CD14-positive monocyte (primary cell): ENCODE data around the gene SEC61B. TPM values are rescaled to one million over a fixed set of nuclear protein-coding genes. Genes with fewer than 3 reads are reported as not detected.

Experiments used
- DNase-seq, 3 donors: peaks; one replicate each; pipeline ENCODE4 v3.0.0-alpha.2; 2011 to 2022
- H2AFZ ChIP-seq: 2 replicates; pipeline ENCODE4 v1.6.0; 2012; ENCODE audit warnings: mild to moderate bottlenecking, low read depth, low read length, inconsistent platforms; ENCODE audit not compliant: insufficient read depth, poor library complexity, severe bottlenecking
- H3K27ac ChIP-seq, 2 donors: 1 replicate in 1 of 2; 2 replicates in 1 of 2; pipeline ENCODE4 v1.5.1; 2012 to 2013; ENCODE audit warnings: low read length in 2 of 2, control low read depth in 1 of 2, inconsistent platforms in 1 of 2, low read depth in 1 of 2, mild to moderate bottlenecking in 1 of 2
- H3K27me3 ChIP-seq, 2 donors: one replicate each; pipeline versions ENCODE4 v1.6.0 to v1.6.1; 2011 to 2013; ENCODE audit warnings: low read length in 2 of 2; ENCODE audit not compliant: control insufficient read depth in 2 of 2, insufficient read depth in 2 of 2
- H3K36me3 ChIP-seq, 2 donors: replicated peaks in 1 of 2; 1 replicate in 1 of 2; 2 replicates in 1 of 2; pipeline versions ENCODE4 v1.5.1 to v1.6.1; 2012 to 2013; ENCODE audit warnings: low read length in 2 of 2, control low read depth in 1 of 2, inconsistent platforms in 1 of 2, mild to moderate bottlenecking in 1 of 2; ENCODE audit not compliant: insufficient read depth in 2 of 2, control insufficient read depth in 1 of 2
- H3K4me1 ChIP-seq, 2 donors: 1 replicate in 1 of 2; 2 replicates in 1 of 2; pipeline versions ENCODE4 v1.5.1 to v1.6.1; 2012 to 2013; ENCODE audit warnings: low read length in 2 of 2, control low read depth in 1 of 2, inconsistent platforms in 1 of 2, mild to moderate bottlenecking in 1 of 2, moderate library complexity in 1 of 2; ENCODE audit not compliant: insufficient read depth in 2 of 2, control insufficient read depth in 1 of 2
- H3K4me2 ChIP-seq: replicated peaks from 2 replicates; pipeline ENCODE3; 2012; ENCODE audit warnings: low read length, moderate library complexity, mild to moderate bottlenecking; ENCODE audit not compliant: poor library complexity, severe bottlenecking; ENCODE audit errors: extremely low read depth
- H3K4me3 ChIP-seq, 3 experiments: fragments of 200-600 bp in 1 of 3; sonication (generic) in 1 of 3; replicated peaks in 1 of 3; 1 replicate in 2 of 3; 2 replicates in 1 of 3; pipeline ENCODE4 v1.5.1; 2011 to 2013; ENCODE audit warnings: low read length in 3 of 3, mild to moderate bottlenecking in 3 of 3, control low read depth in 2 of 3, low read depth in 2 of 3, inconsistent platforms in 1 of 3, moderate library complexity in 1 of 3
- H3K79me2 ChIP-seq: 2 replicates; pipeline ENCODE4 v1.6.0; 2012; ENCODE audit warnings: mild to moderate bottlenecking, control low read depth, inconsistent platforms, low read length, moderate library complexity; ENCODE audit not compliant: insufficient read depth
- H3K9ac ChIP-seq: 2 replicates; pipeline ENCODE4 v1.6.0; 2017; ENCODE audit warnings: low read length, mild to moderate bottlenecking; ENCODE audit not compliant: insufficient read depth, poor library complexity, severe bottlenecking
- H3K9me3 ChIP-seq, 2 donors: replicated peaks in 1 of 2; 1 replicate in 1 of 2; 2 replicates in 1 of 2; pipeline versions ENCODE4 v1.5.1 to v1.6.1; 2012 to 2013; ENCODE audit warnings: low read length in 2 of 2, control low read depth in 1 of 2; ENCODE audit not compliant: control insufficient read depth in 1 of 2, insufficient read depth in 1 of 2
- H4K20me1 ChIP-seq: 2 replicates; pipeline ENCODE4 v1.6.0; 2012; ENCODE audit warnings: mild to moderate bottlenecking, low read length, control low read depth, moderate library complexity; ENCODE audit not compliant: insufficient read depth
- H3K27ac Mint-ChIP-seq, 7 donors: one replicate each; pipeline ENCODE4 v1.8.0; 2020; ENCODE audit warnings: mild to moderate bottlenecking in 7 of 7, mixed read lengths in 7 of 7, moderate library complexity in 6 of 7, inconsistent platforms in 2 of 7
- H3K27me3 Mint-ChIP-seq, 3 donors: one replicate each; pipeline ENCODE4 v1.8.0; 2021 to 2022; ENCODE audit warnings: low read depth in 3 of 3, mild to moderate bottlenecking in 3 of 3, mixed read lengths in 3 of 3, moderate library complexity in 3 of 3, inconsistent platforms in 1 of 3
- H3K36me3 Mint-ChIP-seq, 2 donors: one replicate each; pipeline ENCODE4 v1.8.0; 2020; ENCODE audit warnings: mixed read lengths in 2 of 2, inconsistent platforms in 1 of 2, mild to moderate bottlenecking in 1 of 2
- H3K4me1 Mint-ChIP-seq: one replicate; pipeline ENCODE4 v1.8.0; 2020; ENCODE audit warnings: mild to moderate bottlenecking, mixed read lengths
- H3K4me3 Mint-ChIP-seq, 2 donors: one replicate each; pipeline ENCODE4 v1.8.0; 2020; ENCODE audit warnings: mild to moderate bottlenecking in 2 of 2, mixed read lengths in 2 of 2, moderate library complexity in 1 of 2
- H3K9me3 Mint-ChIP-seq, 7 donors: one replicate each; pipeline ENCODE4 v1.8.0; 2020 to 2022; ENCODE audit warnings: mixed read lengths in 7 of 7, mild to moderate bottlenecking in 6 of 7, moderate library complexity in 6 of 7, inconsistent platforms in 2 of 7
- CTCF ChIP-seq: fragments of 200-600 bp; IDR thresholded peaks from one replicate; pipeline ENCODE4 v1.8.0; 2022; ENCODE audit warnings: antibody characterized with exemption, mild to moderate bottlenecking
- WGBS: methylation state at CpG from one replicate; pipeline ENCODE4 v1.1.5; 2013; ENCODE audit warnings: missing lambda C conversion rate; ENCODE audit not compliant: insufficient coverage; 5-methylcytosine and 5-hydroxymethylcytosine counted together
- intact Hi-C, 2 donors: fragments of 100-400 bp; cut with micrococcal nuclease; formaldehyde crosslinking; loops; one replicate each; pipeline versions ENCODE4 v1.15.0 to v1.15.1; 2023
- polyA plus RNA-seq, 3 donors: library from polyadenylated mRNA; depleted of rRNA in 1 of 3; unstranded in 2 of 3; stranded (reverse) in 1 of 3; fragments of 300-500 nt in 2 of 3; fragments of >200 nt in 1 of 3; fragmentation: Illumina TruSeq in 2 of 3; gene quantifications; 1 replicate in 2 of 3; 2 replicates in 1 of 3; pipeline ENCODE4 v1.2.3, GENCODE V29; 2012 to 2021

Gene SEC61B
- polyA plus RNA-seq, 3 donors, result 117 to 443 (median 421) TPM

GRCh38 chr9:99180662-99181061 is 41.4 kb upstream of the SEC61B start:
- H3K27me3 Mint-ChIP-seq, result no peaks in the 10 kb centered on the region
- H3K27me3 ChIP-seq, result no peaks in the 10 kb centered on the region
- no peak overlapping the region for H2AFZ ChIP-seq
- no peak overlapping the region for H3K4me2 ChIP-seq
- H3K9ac ChIP-seq, result no peak overlapping the region
- intact Hi-C loops, result loop anchor here (5.0 to 10.0 kb wide), 3 partner anchors 824 to 1144 kb away; no protein-coding TSS in a partner anchor
- no peaks in the 10 kb centered on the region for H3K36me3 ChIP-seq
- peak overlapping the region in 2 of 7 donors; percentile 18 to 82 for H3K27ac Mint-ChIP-seq
- no peaks in the 10 kb centered on the region for H4K20me1 ChIP-seq
- 79% methylated on average over 4 of the region's 9 CpGs for WGBS
- DNase-seq, result no peak
- no peaks in the 10 kb centered on the region for H3K9me3 ChIP-seq
- no peaks in the 10 kb centered on the region for H3K36me3 Mint-ChIP-seq
- peaks cover 12 to 14% of the 10 kb centered on the region in 2 donors for H3K4me1 ChIP-seq
- H3K27ac ChIP-seq, result no peak overlapping the region
- no peak for TF ChIP-seq CTCF
- H3K4me1 Mint-ChIP-seq, result peaks cover 16% of the 10 kb centered on the region
- H3K4me3 ChIP-seq, result no peak overlapping the region
- H3K9me3 Mint-ChIP-seq, result no peaks in the 10 kb centered on the region
- H3K4me3 Mint-ChIP-seq, result no peak overlapping the region
- no peaks in the 10 kb centered on the region for H3K79me2 ChIP-seq

GRCh38 chr9:99181206-99181605 is 40.9 kb upstream of the SEC61B start:
- Mint-ChIP-seq H3K4me3 (no peak overlapping the region), H3K27me3 (no peaks in the 10 kb centered on the region), H3K36me3 (no peaks in the 10 kb centered on the region), H3K9me3 (no peaks in the 10 kb centered on the region), H3K4me1 (peaks cover 16% of the 10 kb centered on the region), H3K27ac (peak overlapping the region in 5 of 7 donors; percentile 28 to 82 (median 72))
- no peak overlapping the region for H3K9ac ChIP-seq
- no peak overlapping the region for H3K4me2 ChIP-seq
- peak overlapping the region; percentile 48 for H2AFZ ChIP-seq
- intact Hi-C loops, result loop anchor here (5.0 to 10.0 kb wide), 3 partner anchors 824 to 1144 kb away; no protein-coding TSS in a partner anchor
- H4K20me1 ChIP-seq, result no peaks in the 10 kb centered on the region
- no peaks in the 10 kb centered on the region for H3K36me3 ChIP-seq
- peaks cover 14 to 18% of the 10 kb centered on the region in 2 donors for H3K4me1 ChIP-seq
- peak in 1 of 3 donors; percentile 16 for DNase-seq
- WGBS, result no CpG with 5 or more reads among the region's 2 CpGs
- TF ChIP-seq CTCF, result no peak
- H3K79me2 ChIP-seq, result no peaks in the 10 kb centered on the region
- H3K27ac ChIP-seq, result no peak overlapping the region
- H3K9me3 ChIP-seq, result no peaks in the 10 kb centered on the region
- H3K27me3 ChIP-seq, result no peaks in the 10 kb centered on the region
- no peak overlapping the region for H3K4me3 ChIP-seq
